ENCODE results near the gene OPA3. TPM values are rescaled to one million over a fixed set of nuclear protein-coding genes. Genes with fewer than 3 reads are reported as not detected.

OPA3 gene
- total and polyA plus RNA-seq, 9 donors, result 2.0 to 16.6 (median 9.2) TPM

DNA sequence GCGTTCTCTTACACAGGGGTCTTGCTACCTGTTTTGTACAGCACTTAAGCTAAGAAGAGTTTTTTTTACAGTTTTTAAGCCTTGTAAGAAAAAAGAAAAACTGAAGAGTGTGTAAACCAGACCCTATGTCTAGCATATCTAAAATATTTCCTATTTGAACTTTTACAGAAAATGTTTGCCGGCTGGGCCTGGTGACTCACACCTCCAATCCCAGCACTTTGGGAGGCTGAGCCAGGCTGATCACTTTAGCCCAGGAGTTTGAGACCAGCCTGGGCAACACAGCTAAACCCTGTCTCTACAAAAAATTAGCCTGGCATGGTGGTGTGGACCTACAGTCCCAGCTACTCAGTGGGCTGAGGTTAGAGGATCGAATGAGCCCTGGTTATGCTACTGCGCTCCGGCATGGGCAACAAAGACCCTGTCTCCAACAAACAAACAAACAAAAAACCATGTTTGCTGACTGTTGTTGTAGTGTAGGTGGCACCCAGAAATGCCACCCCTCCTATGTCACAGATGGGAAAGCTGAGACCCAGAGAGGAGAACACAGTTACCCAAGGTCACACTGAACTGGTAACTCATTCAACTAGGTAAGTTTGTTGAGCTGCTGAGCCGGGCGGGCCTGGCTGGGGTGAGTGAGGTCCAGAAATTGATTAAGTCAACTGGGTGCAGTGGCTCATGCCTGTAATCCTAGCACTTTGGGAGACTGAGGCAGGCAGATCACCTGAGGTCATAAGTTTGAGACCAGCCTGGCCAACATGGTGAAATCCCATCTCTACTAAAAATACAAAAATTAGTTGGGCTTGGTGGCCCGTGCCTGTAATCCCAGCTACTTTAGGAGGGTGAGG, 79.2 kb downstream of the OPA3 start:
- Histone ChIP-seq H3K9me3 (no peaks in the 10 kb centered on the region), H3K27ac (peak overlapping the region in 1 of 2 donors; percentile 50), H3K36me3 (no peaks in the 10 kb centered on the region), H3K27me3 (no peaks in the 10 kb centered on the region), H3K4me3 (no peak overlapping the region), H3K4me1 (ENCODE audit: insufficient read depth) (peaks cover 9% of the 10 kb centered on the region)
- no peak for TF ChIP-seq EP300 (IDR thresholded peaks at IDR 0.05)
- no peak for TF ChIP-seq POLR2A (IDR thresholded peaks at IDR 0.05)
- 63 to 79% (median 70%) methylated on average over 8 of the region's 8 CpGs for WGBS, 3 donors
- no peak for DNase-seq
- intact Hi-C loops (cut with DNase I), result loop anchor here in 1 of 4 donors (5.0 kb wide), 1 partner anchor 277 kb away; the partner anchor contains the start of gene DMPK

DNA sequence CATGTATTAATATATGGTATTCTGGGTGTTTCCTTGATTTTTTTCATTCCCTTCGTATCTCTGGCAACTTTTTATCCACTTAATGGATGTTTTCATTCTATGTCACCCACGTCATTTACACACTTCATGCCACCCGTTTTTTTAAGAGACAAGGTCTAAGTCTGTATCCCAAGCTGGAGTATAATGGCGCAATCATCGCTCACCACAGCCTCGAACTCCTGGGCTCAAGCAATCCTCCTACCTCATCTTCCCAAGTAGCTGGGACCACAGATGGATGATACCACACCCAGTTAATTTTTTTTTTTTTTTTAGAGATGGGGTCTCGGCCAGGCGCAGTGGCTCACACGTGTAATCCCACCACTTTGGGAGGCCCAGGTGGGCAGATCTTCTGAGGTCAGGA, 80.7 kb downstream of the OPA3 start:
- no peak for DNase-seq
- TF ChIP-seq, protein P1, sequence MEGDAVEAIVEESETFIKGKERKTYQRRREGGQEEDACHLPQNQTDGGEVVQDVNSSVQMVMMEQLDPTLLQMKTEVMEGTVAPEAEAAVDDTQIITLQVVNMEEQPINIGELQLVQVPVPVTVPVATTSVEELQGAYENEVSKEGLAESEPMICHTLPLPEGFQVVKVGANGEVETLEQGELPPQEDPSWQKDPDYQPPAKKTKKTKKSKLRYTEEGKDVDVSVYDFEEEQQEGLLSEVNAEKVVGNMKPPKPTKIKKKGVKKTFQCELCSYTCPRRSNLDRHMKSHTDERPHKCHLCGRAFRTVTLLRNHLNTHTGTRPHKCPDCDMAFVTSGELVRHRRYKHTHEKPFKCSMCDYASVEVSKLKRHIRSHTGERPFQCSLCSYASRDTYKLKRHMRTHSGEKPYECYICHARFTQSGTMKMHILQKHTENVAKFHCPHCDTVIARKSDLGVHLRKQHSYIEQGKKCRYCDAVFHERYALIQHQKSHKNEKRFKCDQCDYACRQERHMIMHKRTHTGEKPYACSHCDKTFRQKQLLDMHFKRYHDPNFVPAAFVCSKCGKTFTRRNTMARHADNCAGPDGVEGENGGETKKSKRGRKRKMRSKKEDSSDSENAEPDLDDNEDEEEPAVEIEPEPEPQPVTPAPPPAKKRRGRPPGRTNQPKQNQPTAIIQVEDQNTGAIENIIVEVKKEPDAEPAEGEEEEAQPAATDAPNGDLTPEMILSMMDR (IDR thresholded peaks at IDR 0.05), result no peak
- TF ChIP-seq EP300 (IDR thresholded peaks at IDR 0.05) (no peak), POLR2A (IDR thresholded peaks at IDR 0.05) (no peak)
- Histone ChIP-seq H3K27me3 (no peaks in the 10 kb centered on the region), H3K4me3 (no peak overlapping the region), H3K36me3 (no peaks in the 10 kb centered on the region), H3K4me1 (ENCODE audit: insufficient read depth) (peaks cover 7% of the 10 kb centered on the region), H3K9me3 (no peaks in the 10 kb centered on the region), H3K27ac (no peak overlapping the region)
- intact Hi-C loops (cut with DNase I), result no loop called here
- 79 to 87% (median 82%) methylated on average over 9 of the region's 9 CpGs for WGBS, 3 donors

DNA sequence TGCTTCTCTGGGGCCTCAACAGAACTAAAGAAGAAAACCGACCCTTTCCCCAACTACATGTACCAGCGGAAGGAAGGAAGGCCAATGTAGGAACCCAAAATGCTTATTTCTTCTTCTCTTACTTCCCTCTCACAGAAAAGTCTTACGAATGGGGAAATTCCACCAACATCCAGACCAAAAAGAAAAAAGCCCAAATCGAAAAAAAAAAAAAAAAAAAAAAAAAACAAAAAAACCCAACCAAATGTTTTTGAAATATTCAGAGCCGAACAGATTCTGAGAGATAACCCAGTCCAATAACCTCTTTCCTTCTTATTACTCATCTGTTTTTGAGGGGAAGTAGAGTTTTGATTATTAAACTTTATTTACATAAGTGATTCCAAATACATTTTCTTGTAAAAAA, 82.5 kb downstream of the OPA3 start:
- Histone ChIP-seq H3K36me3 (no peaks in the 10 kb centered on the region), H3K4me3 (no peak overlapping the region), H3K4me1 (ENCODE audit: insufficient read depth) (peaks cover 7% of the 10 kb centered on the region), H3K9me3 (no peaks in the 10 kb centered on the region), H3K27me3 (no peaks in the 10 kb centered on the region), H3K27ac (no peak overlapping the region)
- intact Hi-C loops (cut with DNase I), result no loop called here
- TF ChIP-seq, protein P1 (IDR thresholded peaks at IDR 0.05), result no peak
- TF ChIP-seq EP300 (IDR thresholded peaks at IDR 0.05), result no peak
- no peak for TF ChIP-seq POLR2A (IDR thresholded peaks at IDR 0.05)
- WGBS, 3 donors, result 57 to 62% (median 62%) methylated on average over 5 of the region's 5 CpGs
- no peak for DNase-seq

DNA sequence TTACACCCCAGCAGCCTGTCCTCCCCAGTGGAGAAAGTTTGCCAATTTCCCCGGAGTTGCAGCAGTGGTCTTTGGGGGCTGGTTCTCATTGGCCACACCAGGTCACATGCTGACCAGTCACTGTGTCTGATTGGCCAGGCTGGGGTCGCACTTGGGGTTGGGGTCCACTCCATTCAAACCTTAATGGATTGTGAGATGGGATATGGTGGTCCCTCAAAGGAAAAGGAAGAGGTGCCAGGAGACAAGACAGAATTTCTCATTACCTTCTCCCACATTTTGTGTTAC, 82.9 kb downstream of the OPA3 start:
- H3K27ac ChIP-seq, result no peak overlapping the region
- 45 to 59% (median 57%) methylated on average over 2 of the region's 2 CpGs for WGBS, 3 donors

DNA sequence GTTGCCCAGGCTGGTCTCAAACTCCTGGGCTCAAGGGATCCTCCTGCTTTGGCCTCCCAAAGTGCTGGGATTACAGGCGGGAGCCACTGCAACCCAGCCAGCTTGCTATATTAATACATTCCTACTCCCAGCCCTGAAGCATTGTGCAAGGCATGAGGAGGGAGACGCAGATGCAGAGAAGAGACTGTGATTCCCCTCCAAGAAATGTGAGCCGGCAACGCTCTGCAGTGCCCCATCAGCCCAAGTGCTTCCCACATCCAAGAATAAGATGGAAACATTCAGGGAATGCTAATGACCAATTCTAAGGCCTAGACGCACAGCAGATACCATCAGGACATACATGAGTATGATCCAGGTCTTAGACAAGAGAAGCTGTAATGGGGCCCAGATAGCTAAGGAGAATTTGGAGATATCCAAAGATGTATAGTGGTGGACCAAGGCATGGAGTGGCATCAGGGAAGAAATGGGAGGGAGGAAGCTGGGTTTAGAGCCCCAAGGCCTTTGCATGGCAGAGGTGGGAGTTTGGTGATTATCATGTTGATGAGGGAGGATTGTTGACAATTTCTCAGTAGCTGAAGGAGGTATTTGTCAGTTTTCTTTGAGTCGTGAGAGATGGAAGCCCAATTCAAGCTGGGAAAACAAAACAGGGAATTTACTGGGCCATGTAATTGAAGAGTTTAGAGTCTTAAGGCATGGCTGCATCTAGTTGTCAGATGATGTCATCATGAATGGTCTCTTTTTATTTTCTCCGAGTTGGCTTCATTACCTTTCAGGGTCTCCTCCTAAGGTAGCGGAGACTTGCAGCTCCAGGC, 83.5 kb downstream of the OPA3 start:
- no peak for DNase-seq
- no peaks in the 10 kb centered on the region for H3K9me3 ChIP-seq
- no peaks in the 10 kb centered on the region for H3K36me3 ChIP-seq
- no peak overlapping the region for H3K27ac ChIP-seq
- intact Hi-C loops (cut with DNase I), result no loop called here
- no peaks in the 10 kb centered on the region for H3K27me3 ChIP-seq
- 76 to 82% (median 81%) methylated on average over 8 of the region's 8 CpGs for WGBS, 3 donors
- peaks cover 7% of the 10 kb centered on the region for H3K4me1 ChIP-seq (ENCODE audit: insufficient read depth)
- H3K4me3 ChIP-seq, result no peak overlapping the region
- TF ChIP-seq EP300 (IDR thresholded peaks at IDR 0.05) (no peak), POLR2A (IDR thresholded peaks at IDR 0.05) (no peak)
- TF ChIP-seq, protein P1 (IDR thresholded peaks at IDR 0.05), result no peak

More for the DNA sequence above, 82.9 kb downstream of the OPA3 start:
- no peak for DNase-seq
- Histone ChIP-seq H3K4me1 (ENCODE audit: insufficient read depth) (peaks cover 7% of the 10 kb centered on the region), H3K36me3 (no peaks in the 10 kb centered on the region), H3K9me3 (no peaks in the 10 kb centered on the region), H3K4me3 (no peak overlapping the region), H3K27me3 (no peaks in the 10 kb centered on the region)
- intact Hi-C loops (cut with DNase I), result no loop called here
- TF ChIP-seq POLR2A (IDR thresholded peaks at IDR 0.05), result no peak

All from ovary (tissue), 9 donors.